Inflammatory macrophage treated with lipopolysaccharide for 1 hour (primary cell): ENCODE results near the gene CRB2.

Experiments
- DNase-seq, 2 donors: peaks; one replicate each; pipeline ENCODE4 v3.0.0-alpha.2; 2020 to 2022

The CRB2 gene

GRCh38 chr9:123329329-123329955, 26.6 kb upstream of the CRB2 start:
- peak; percentile 44 to 56 for DNase-seq

DNA sequence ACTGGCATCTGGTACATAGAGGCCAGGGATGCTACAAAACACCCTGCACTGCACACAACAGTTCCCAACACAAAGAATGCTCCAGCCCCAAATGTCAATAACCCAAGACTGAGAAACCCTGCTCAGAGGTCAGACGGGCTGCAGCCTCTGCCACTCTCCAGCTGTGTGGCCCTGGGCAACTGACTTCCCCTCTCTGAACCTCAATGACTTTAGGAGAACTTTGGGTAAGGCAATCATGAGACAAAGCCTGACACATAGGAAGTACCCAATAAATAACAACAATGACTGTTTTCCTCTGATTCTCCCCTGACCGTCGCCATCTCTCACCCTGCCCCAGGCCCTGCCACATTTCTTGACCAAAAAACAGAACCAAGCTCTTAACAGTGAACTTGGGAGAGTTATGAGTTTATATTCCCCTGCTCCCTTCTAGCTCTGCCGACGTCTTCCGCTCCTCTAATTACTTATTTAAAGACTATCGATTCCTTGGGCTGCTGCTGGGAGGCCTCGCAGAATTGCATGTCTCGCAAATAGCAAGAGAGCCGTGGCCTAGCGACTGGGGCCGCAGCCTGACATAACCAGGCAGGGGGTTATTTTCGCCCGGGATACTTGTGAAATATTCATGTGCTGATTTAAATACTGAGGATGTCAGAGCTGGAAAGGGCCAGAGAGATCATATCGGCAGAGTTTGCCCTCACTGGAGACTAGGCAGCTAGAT, 24.5 kb upstream of the CRB2 start:
- DNase-seq, result peak; percentile 48 to 78

- DNase-seq, result peak; percentile 50 to 88
These were observed 22.8 kb upstream of the CRB2 start for GRCh38 chr9:123333058-123333669.

DNA sequence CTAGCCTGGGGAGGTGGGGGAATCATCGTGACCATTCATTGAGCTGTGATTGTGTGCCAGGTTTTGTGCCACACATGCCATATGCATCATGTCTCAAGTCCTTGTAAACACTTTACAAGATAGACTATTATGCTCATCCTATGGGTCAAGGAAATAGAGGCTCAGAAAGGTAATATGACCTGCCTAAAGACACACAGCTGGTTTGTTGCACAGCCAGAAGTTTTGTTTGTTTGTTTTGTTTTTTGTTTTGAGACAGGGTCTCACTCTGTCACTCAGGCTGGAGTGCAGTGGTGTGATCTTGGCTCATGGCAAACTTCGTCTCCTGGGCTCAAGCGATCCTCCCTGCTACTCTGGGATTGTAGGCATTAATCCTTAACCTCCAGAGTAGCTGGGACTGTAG, 21.4 kb upstream of the CRB2 start:
- no peak for DNase-seq

DNA sequence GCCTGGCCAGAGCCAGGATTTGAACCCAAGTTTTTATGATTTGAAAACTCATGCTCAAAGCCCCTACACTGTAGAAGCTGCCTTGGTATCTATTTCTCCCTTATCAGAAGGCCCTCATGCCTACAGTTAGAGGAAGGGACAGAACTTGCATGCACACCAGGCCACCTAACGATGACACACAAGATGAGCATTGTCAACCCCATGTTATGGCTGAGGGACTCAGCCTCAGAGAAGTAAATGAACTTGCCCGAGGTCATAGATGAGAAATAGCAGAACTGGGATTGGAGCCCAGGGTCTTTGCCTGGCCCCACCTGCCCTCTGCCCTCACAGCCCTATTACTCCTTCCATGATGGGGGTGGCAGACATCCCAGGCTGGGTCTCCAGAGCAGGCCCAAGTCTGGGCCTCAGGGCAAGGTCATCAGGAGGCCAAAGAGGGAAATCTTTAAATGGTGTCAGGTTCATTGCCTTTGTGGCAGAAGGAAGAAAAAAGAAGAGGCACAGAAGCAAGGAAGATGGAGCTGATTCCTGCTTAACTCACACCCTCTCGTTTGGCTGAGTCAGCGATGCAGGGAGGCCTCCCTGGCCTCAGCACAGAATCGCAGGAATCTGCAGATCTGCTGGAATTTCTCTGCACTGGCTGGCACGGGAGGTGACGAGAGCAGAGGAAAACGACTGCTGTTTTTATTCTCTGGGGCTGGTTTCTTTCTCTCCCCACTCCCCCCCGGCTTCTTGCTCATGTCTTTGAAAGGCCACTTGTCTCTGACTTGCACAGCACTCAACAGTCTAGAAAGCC, 20.6 kb upstream of the CRB2 start:
- no peak for DNase-seq

DNA sequence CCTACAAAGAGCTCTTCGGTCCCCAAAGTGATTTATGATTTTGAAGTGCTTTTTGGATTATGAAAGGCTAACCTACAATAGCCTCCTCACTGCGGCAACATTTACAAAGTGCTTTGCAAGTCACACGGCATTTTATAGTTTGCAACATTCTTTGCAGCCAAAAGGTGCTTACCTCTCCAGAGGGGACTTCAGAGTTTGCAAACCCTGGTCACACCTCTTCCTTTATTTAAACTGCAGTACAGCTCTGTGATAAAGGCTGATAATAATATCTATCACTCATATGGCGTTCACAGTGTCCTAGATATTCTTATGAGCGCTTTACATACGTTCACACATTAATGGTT, 20.0 kb upstream of the CRB2 start:
- DNase-seq, result no peak

GRCh38 chr9:123336449-123336848, 19.5 kb upstream of the CRB2 start:
- no peak for DNase-seq

DNA sequence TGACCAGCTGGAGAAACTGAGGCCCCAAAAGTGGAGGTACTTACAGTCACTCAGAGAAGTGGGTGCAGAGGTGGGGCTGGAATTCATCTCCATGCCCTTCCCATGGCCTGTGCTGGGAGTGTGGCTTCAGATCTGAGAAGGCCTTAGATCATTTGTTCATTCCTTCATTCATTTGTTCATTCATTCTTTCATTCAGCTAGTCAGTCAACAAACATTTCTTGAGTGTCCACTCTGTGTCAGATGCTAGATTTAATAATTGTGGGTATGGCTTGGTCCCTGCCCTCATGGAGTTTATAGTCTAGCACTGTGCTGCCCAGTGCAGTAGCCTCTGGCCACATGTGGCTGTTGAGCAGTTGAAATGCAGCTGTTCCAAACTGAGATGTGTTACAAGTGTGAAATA, 19.0 kb upstream of the CRB2 start:
- no peak for DNase-seq

DNA sequence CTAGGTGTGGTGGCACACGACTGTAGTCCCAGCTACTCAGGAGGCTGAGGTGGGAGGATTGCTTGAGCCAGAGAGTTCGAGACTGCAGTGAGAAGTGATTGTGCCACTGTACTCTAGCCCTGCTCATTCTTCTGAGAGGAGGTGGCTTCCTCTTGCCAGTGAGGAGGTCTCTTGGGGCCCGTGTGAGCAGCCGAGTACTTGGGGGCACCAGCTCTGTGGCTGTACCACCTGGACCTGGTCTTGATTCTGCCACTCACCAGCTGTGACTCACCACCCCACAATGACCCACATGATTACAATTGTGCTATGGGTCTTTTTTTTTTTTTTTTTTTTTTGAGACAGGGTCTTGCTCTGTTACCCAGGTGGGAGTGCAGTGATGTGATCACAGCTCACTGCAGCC, 18.0 kb upstream of the CRB2 start:
- DNase-seq, result peak in 1 of 2 donors; percentile 4

DNA sequence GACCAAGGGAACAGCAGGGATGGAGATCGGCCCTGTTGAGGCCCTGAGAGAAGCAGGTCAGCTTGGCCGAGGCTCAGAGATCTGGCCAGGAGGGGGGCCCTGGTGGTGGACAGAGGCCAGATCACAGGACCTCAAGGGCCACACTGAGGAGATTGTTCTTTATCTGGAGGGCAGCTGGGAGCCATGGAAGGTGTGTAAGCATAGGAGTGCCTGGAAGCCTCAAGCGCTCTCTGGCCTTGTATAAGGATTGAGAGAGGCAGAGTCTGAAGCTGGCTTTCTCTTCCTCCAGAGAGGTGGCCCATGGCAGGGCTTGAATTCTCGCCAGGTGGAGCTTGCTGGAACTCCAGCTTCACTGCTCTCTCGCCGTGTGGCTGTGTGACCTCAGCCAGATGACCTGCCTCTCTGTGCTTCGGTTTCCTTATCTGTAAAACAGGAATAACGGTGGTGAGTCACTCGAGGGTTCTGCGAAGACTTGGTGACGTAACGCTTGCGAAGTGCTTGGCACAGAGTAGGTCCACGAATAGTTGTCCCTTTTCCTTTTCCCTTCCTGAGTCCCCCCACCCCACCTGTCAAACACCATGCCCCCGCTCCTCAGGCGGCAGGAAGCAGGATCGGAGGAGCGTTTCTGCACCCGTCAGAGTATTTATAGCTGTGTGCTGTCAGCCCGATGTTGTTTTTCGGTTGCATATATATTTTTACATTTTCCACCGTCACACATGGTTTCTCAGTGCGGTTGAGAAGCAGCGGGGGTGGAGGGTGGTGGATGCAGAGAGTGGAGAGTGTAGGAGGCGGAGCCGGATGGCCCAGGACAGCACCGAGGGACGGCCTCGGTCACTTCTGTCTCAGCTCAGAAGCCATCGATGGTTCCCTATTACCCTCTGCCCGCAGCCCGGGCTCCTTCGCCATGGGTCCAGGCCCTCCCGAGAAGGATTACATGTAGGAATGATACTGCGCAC, 17.0 kb upstream of the CRB2 start:
- DNase-seq, result peak; percentile 82 to 87

DNA sequence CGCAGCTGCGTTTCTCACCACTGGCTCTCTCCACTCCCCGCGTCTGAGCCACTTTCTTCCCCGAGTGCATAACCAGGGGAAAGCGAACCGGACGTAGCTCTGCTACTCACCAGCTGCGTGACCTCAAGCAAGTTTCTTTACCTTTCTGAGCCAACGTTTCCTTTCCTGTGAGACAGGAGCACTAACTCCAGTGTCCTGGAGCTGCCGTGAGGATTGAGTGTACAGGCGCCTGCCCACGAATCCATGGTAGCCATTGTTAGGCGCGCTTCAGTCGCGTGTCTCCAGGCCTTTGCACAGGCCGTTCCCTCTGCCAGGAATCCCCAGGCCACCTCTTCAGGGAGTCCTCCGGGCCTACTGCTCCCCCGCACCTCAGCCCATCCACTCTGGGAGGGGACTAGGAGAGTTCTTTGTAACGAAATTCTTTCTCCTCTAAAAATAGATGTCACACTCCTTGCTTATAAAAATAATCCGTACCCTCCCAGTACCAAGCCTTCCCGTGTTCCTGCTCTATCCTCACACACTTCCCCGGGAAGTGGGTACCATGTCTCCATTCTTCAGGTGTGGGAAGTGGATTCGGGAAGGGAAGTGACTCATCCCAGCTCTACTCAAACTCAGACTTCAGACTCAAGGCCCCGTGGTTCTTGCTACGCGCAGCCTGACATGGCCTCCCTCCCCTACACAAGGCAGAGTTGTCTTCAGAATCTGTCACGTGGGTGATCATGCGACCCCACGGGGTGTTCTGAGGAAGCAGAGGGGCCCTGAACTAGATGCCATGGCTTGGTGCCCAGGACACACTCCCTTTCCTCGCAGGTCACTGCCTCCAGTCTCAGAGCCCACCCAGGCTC, 16.1 kb upstream of the CRB2 start:
- peak; percentile 38 to 76 for DNase-seq

GRCh38 chr9:123341816-123342215, 14.2 kb upstream of the CRB2 start:
- DNase-seq, result no peak

DNA sequence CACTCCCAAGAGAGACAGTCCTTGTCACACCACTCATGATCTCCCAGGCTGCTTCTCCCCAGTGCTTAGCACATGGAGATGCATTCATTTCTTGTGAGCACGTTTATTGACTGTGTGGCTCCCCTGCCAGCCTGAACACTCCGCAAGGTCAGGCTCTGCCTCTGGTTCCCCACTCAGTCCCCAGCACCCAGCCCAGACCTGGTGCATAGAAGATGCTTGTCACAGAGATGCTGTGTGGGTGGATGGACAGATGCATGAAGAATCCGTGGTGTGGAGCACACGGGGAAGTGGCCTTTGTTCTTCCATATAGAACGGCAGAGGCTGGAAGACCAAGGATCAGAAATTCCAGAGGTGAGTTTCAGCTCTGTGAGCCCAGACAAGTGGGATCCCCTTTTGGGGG, 13.8 kb upstream of the CRB2 start:
- DNase-seq, result no peak

DNA sequence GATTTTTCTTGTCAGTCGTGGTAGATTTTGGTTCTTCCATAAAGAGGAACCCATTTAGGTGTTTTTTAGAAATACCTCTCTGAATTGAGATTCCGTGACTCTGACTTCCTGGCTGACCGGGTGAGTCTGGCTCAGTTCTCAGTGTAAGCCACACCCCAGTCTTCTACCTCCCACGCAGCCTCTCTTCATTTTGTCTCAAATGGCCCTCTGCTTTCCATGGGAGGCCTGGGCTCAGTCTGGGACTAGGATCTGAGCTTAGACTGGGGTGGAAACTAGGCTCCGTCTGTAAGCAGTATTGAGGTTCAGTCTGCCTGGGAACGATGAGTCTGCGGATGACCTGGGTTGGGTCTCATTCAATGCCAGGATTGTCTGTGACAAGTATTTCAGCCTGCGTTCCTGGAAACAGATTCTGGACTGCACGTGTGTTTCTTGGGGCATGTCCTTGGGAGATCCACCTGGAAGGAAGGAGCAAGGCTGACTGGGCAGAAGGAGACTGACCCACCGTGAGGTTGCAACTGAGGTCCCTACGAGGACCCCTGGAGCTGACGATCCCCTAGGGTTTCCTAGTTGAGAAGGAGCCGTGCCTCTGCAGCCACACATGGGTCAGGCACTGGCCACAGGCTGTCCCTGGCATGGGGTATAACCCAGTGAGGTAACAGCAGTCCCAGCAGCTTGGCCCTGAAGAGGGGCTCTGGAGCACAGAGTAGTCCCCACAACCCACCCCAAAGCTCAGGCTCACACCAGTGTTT, 12.4 kb upstream of the CRB2 start:
- DNase-seq, result peak; percentile 65 to 71

- no peak for DNase-seq
These were observed 11.6 kb upstream of the CRB2 start for GRCh38 chr9:123344192-123344949.

DNA sequence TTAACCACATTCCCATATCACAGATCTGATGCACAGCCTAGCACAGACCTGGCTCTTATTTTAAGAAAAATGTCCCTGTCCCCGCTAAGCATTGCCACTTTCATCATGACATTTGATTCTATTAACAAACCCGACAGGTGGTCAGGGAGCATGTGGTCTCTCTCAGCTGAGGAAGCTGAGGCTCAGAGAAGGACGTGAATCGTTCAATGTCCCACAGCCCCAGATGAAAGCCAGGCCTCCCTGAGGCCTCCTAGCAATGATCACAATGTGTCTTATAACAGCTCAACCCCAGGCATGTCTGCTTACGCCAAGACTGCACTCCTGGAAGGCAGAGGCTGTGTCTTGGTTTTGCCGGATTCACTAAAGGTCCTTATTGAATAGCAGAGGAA, 10.4 kb upstream of the CRB2 start:
- DNase-seq, result no peak

- DNase-seq, result no peak
These were observed 10.0 kb upstream of the CRB2 start for GRCh38 chr9:123346026-123346425.

GRCh38 chr9:123346826-123347225, 9.2 kb upstream of the CRB2 start:
- no peak for DNase-seq

GRCh38 chr9:123347289-123348060, 8.5 kb upstream of the CRB2 start:
- no peak for DNase-seq
